Suprapubic skin (tissue), 4 donors: ENCODE data around the gene HELZ.

Experiments
- CTCF ChIP-seq, 2 donors: fragments of 200-600 bp in 1 of 2; fragments of 450-650 bp in 1 of 2; sonication (generic) in 1 of 2; IDR thresholded peaks; one replicate each; pipeline ENCODE4 v1.5.1; 2016 to 2019; ENCODE audit warnings: antibody characterized with exemption in 2 of 2, mild to moderate bottlenecking in 1 of 2, moderate library complexity in 1 of 2
- EP300 ChIP-seq: sonication (generic); formaldehyde crosslinking; IDR thresholded peaks from one replicate; pipeline ENCODE4 v1.6.1; 2017; ENCODE audit warnings: antibody characterized with exemption
- POLR2A ChIP-seq, 2 donors: fragments of 450-650 bp; IDR thresholded peaks; one replicate each; pipeline ENCODE4 v1.6.1; 2017; ENCODE audit warnings: antibody characterized with exemption in 2 of 2, mild to moderate bottlenecking in 2 of 2, moderate library complexity in 2 of 2
- POLR2AphosphoS5 ChIP-seq, 3 donors: sonication (generic); formaldehyde crosslinking; IDR thresholded peaks; one replicate each; pipeline ENCODE4 v1.6.1; 2017; ENCODE audit warnings: antibody characterized with exemption in 3 of 3

DNA sequence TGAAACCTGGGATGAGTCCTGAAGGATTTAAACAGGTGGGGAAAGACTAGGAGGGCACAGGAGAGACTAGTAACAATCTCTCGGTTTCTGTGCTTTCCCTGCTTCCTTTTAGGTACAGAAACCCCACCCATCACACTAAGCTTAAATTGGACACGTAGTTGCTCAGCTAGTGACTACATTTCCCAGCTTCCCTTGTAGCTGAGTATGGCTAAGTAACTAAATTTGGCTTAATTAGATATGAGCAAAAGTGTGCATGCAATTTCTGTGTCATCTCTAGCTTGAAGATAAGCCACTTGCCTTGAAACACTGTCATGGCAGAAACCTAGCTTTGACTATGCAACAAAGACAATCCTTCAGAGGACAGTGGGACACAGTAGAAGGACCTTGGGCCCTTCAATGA is 164.2 kb downstream of the HELZ start:
- TF ChIP-seq CTCF (IDR thresholded peaks at IDR 0.05) = no peak
- no peak for TF ChIP-seq POLR2AphosphoS5 (IDR thresholded peaks at IDR 0.05)
- no peak for TF ChIP-seq POLR2A (IDR thresholded peaks at IDR 0.05)
- TF ChIP-seq EP300 = no peak
